Neutrophil (primary cell): ENCODE data around the gene SPRED2.

Experiments
- H3K27ac ChIP-seq: fragments of 200-600 bp; sonication (generic); 2 replicates; pipeline ENCODE4 v1.5.1; 2016; ENCODE audit warnings: mild to moderate bottlenecking, moderate library complexity
- H3K27me3 ChIP-seq: fragments of 200-600 bp; sonication (generic); 2 replicates; pipeline ENCODE4 v1.6.0; 2016; ENCODE audit warnings: mild to moderate bottlenecking
- H3K36me3 ChIP-seq: fragments of 200-600 bp; sonication (generic); 2 replicates; pipeline ENCODE4 v1.5.1; 2017
- H3K4me1 ChIP-seq, 2 experiments: fragments of 200-600 bp in 1 of 2; sonication (generic) in 1 of 2; 1 replicate in 1 of 2; 2 replicates in 1 of 2; pipeline versions ENCODE4 v1.5.1 to v1.6.1; 2013 to 2016; ENCODE audit warnings: low read depth in 1 of 2, low read length in 1 of 2, mild to moderate bottlenecking in 1 of 2, moderate library complexity in 1 of 2; ENCODE audit not compliant: control insufficient read depth in 1 of 2, insufficient read depth in 1 of 2
- H3K4me3 ChIP-seq, 2 experiments: fragments of 200-600 bp in 1 of 2; sonication (generic) in 1 of 2; 1 replicate in 1 of 2; 2 replicates in 1 of 2; pipeline ENCODE4 v1.5.1; 2013 to 2016; ENCODE audit warnings: low read depth in 1 of 2, low read length in 1 of 2, mild to moderate bottlenecking in 1 of 2, moderate library complexity in 1 of 2
- H3K9me3 ChIP-seq: fragments of 200-600 bp; sonication (generic); 2 replicates; pipeline ENCODE4 v1.5.1; 2016
- CTCF ChIP-seq: fragments of 200-600 bp; sonication (generic); IDR thresholded peaks from 2 replicates; pipeline ENCODE4 v1.5.1; 2016; ENCODE audit warnings: antibody characterized with exemption

SPRED2 gene

GRCh38 chr2:65432227-65433190, at the start of gene SPRED2:
Gene SPRED2, minus strand, starts transcription at chr2:65432599. Its CDS starts 612 bp downstream, at chr2:65431987.
- Histone ChIP-seq H3K27ac (peak within 1 kb of the TSS; percentile 71), H3K27me3 (peaks cover 66% of the 10 kb centered on the region), H3K36me3 (no peaks in the 10 kb centered on the region), H3K9me3 (no peaks in the 10 kb centered on the region), H3K4me3 (peak within 1 kb of the TSS; percentile 79 to 85), H3K4me1 (peaks cover 25 to 35% of the 10 kb centered on the region in 2 experiments)
- TF ChIP-seq CTCF = no peak

- H3K27ac ChIP-seq = no peak overlapping the region
- TF ChIP-seq CTCF = no peak
These were observed 49.6 kb upstream of the SPRED2 start for GRCh38 chr2:65481961-65482360.

GRCh38 chr2:65479524-65479923, 47.1 kb upstream of the SPRED2 start:
- no peak for TF ChIP-seq CTCF
- Histone ChIP-seq H3K4me3 (no peak overlapping the region), H3K4me1 (no peaks in the 10 kb centered on the region), H3K27me3 (no peaks in the 10 kb centered on the region), H3K27ac (no peak overlapping the region), H3K36me3 (no peaks in the 10 kb centered on the region), H3K9me3 (no peaks in the 10 kb centered on the region)

More at GRCh38 chr2:65481961-65482360, 49.6 kb upstream of the SPRED2 start:
- Histone ChIP-seq H3K36me3 (no peaks in the 10 kb centered on the region), H3K4me1 (no peaks in the 10 kb centered on the region), H3K27me3 (no peaks in the 10 kb centered on the region), H3K9me3 (no peaks in the 10 kb centered on the region), H3K4me3 (no peak overlapping the region)

- Histone ChIP-seq H3K9me3 (no peaks in the 10 kb centered on the region), H3K4me3 (no peak overlapping the region), H3K27me3 (no peaks in the 10 kb centered on the region), H3K4me1 (no peaks in the 10 kb centered on the region), H3K27ac (no peak overlapping the region), H3K36me3 (no peaks in the 10 kb centered on the region)
- no peak for TF ChIP-seq CTCF
These were observed 46.2 kb upstream of the SPRED2 start for GRCh38 chr2:65478498-65479135.

GRCh38 chr2:65477590-65477989, 45.2 kb upstream of the SPRED2 start:
- H3K36me3 ChIP-seq = no peaks in the 10 kb centered on the region
- TF ChIP-seq CTCF = no peak

More at GRCh38 chr2:65477590-65477989, 45.2 kb upstream of the SPRED2 start:
- Histone ChIP-seq H3K9me3 (no peaks in the 10 kb centered on the region), H3K4me3 (no peak overlapping the region), H3K4me1 (no peaks in the 10 kb centered on the region), H3K27ac (no peak overlapping the region), H3K27me3 (no peaks in the 10 kb centered on the region)
